Testis (tissue), 2 donors: ENCODE measurements around the gene MID1.

Experiments used
- CTCF ChIP-seq, 3 experiments: fragments of 450-650 bp in 2 of 3; fragments of 200-600 bp in 1 of 3; sonication (generic) in 1 of 3; IDR thresholded peaks; one replicate each; pipeline ENCODE4 v1.5.1; 2016 to 2019; ENCODE audit warnings: antibody characterized with exemption in 3 of 3, mild to moderate bottlenecking in 2 of 3, moderate library complexity in 1 of 3
- POLR2A ChIP-seq: fragments of 450-650 bp; IDR thresholded peaks from one replicate; pipeline ENCODE4 v1.6.1; 2017; ENCODE audit warnings: antibody characterized with exemption, mild to moderate bottlenecking, moderate library complexity

GRCh38 chrX:10420134-10420533 is 200.3 kb downstream of the MID1 start:
- TF ChIP-seq POLR2A (no peak), CTCF (IDR thresholded peaks at IDR 0.05) (no peak)
